BLaER1 treated with 17β-estradiol and CSF1 and Interleukin-3, amounts not matched to agents 10 nM and 100 nM (cell line): ENCODE measurements around the gene YIF1A.
A peak's percentile ranks its signal among the peaks of the same experiment; 100 is the strongest.

Experiments
- H3K27ac ChIP-seq, 11 experiments: shearing (Covaris generic); formaldehyde crosslinking; 2 replicates each; pipeline ENCODE4 v1.8.1; 2022
- H3K27me3 ChIP-seq, 11 experiments: shearing (Covaris generic); formaldehyde crosslinking; 2 replicates each; pipeline ENCODE4 v1.8.1; 2022
- H3K36me3 ChIP-seq, 11 experiments: shearing (Covaris generic); formaldehyde crosslinking; 2 replicates each; pipeline ENCODE4 v1.8.1; 2022
- H3K4me1 ChIP-seq, 10 experiments: shearing (Covaris generic); formaldehyde crosslinking; 2 replicates each; pipeline ENCODE4 v1.8.1; 2022
- H3K4me2 ChIP-seq, 11 experiments: shearing (Covaris generic); formaldehyde crosslinking; 2 replicates each; pipeline ENCODE4 v1.8.1; 2022
- H3K4me3 ChIP-seq, 10 experiments: shearing (Covaris generic); formaldehyde crosslinking; 2 replicates each; pipeline ENCODE4 v1.8.1; 2022
- H3K9ac ChIP-seq, 11 experiments: shearing (Covaris generic); formaldehyde crosslinking; 2 replicates each; pipeline ENCODE4 v1.8.1; 2022
- H3K9me3 ChIP-seq, 11 experiments: shearing (Covaris generic); formaldehyde crosslinking; replicated peaks in 1 of 11; 2 replicates each; pipeline ENCODE4 v1.8.1; 2022
- H4K20me1 ChIP-seq, 11 experiments: shearing (Covaris generic); formaldehyde crosslinking; 2 replicates each; pipeline ENCODE4 v1.8.1; 2022
- Cebpa-rat ChIP-seq, 11 experiments: shearing (Covaris generic); IDR thresholded peaks; 2 replicates each; pipeline ENCODE4 v1.8.1; 2022

Gene YIF1A

DNA sequence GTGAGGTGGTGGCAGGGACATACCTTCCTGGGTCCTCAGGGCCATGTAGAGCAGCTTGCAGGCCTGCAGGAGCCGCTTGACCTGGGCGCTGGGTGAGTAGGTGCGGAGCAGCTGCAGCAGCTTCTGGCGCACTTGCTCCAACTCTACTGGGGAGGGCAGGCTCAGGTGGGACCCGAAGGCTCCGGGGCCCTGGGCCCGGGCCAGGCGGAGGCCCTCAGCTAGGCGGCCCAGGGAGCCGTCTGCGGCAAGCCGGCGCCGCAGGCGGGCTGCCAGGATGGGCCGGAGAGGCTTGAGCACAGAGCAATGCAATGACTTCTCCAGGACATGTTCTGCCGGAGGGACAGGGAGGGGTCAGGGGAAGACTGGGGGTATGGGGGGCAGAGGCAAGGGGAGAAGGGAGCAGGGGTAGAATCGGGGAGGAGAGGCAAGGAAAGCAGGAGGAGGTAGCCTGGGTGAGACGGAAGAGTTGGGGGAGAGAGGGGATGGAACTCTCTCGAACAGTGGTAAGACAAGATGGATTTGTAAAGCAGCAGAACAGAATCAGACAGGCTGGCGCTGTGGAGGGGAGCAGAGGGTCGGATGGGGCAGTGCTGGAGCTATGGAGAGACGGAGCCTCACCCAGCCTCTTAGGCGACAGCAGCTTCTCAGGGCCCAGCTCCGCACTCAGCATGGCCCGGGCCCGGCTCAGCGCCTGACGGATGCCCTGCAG, 45.1 kb upstream of the YIF1A start:
- Histone ChIP-seq H3K36me3 (peaks cover 14 to 49% (median 21%) of the 10 kb centered on the region in 11 experiments), H3K27ac (peak overlapping the region in 7 of 11 experiments; percentile 60 to 83 (median 74); a peak in 12 of 22 replicates), H3K9ac (peak overlapping the region; percentile 60 to 85 (median 75); a peak in 20 of 22 replicates), H3K4me1 (peaks cover 46 to 97% (median 77%) of the 10 kb centered on the region in 10 experiments), H3K4me3 (peak overlapping the region in 9 of 10 experiments; percentile 8 to 85 (median 66); a peak in 14 of 20 replicates), H3K9me3 (no peaks in the 10 kb centered on the region), H3K27me3 (peaks cover 0 to 8% (median 0%) of the 10 kb centered on the region in 11 experiments; a peak in 3 of 22 replicates), H3K4me2 (peak overlapping the region; percentile 94 to 100 (median 98)), H4K20me1 (peaks cover 0 to 67% (median 24%) of the 10 kb centered on the region in 11 experiments; a peak in 18 of 22 replicates)
- TF ChIP-seq Cebpa-rat (IDR thresholded peaks at IDR 0.05) = no peak

DNA sequence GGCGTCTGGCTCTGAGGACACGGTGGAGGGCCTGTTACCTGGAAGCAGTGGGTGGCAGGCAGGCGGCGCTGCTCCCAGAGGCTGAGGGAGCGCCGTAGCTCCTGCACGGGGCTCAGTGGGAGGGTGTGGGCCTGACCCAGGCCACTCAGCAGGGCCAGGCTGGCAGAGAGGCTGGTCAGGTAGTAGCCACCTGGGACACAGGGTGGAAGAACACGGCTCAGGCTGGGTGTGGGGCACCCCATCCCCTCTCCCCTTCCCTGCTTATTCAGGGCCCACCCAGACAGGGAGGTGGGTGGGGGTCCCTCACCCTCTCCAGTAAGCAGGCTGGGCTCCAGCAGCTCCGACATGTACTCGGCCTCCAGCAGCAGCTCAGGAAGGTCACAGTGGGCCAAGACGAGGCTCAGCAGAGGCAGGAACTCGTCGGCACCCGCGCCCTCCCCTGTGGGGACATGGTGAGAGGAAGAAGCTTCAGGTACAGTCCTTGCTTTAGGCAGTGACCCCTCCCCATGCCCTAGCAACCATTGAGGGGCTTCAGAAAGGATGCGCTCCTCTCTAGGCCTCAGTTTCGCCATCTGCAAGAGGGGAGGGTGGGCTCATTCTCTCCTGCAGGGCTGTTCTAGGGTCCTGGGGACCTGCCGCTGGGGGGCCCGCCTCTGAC, 44.4 kb upstream of the YIF1A start:
- Histone ChIP-seq H3K4me2 (peak overlapping the region in 10 of 11 experiments; percentile 94 to 100 (median 98); a peak in 15 of 22 replicates), H3K4me1 (peaks cover 51 to 97% (median 77%) of the 10 kb centered on the region in 10 experiments), H3K27ac (no peak overlapping the region; a peak in 1 of 22 replicates), H4K20me1 (peaks cover 0 to 60% (median 19%) of the 10 kb centered on the region in 11 experiments; a peak in 16 of 22 replicates), H3K27me3 (peaks cover 0 to 8% (median 0%) of the 10 kb centered on the region in 11 experiments; a peak in 3 of 22 replicates), H3K4me3 (no peak overlapping the region), H3K36me3 (peaks cover 7 to 42% (median 14%) of the 10 kb centered on the region in 11 experiments; a peak in 21 of 22 replicates), H3K9me3 (no peaks in the 10 kb centered on the region), H3K9ac (peak overlapping the region in 2 of 11 experiments; percentile 48 to 49; a peak in 4 of 22 replicates)
- no peak for TF ChIP-seq Cebpa-rat (IDR thresholded peaks at IDR 0.05)

DNA sequence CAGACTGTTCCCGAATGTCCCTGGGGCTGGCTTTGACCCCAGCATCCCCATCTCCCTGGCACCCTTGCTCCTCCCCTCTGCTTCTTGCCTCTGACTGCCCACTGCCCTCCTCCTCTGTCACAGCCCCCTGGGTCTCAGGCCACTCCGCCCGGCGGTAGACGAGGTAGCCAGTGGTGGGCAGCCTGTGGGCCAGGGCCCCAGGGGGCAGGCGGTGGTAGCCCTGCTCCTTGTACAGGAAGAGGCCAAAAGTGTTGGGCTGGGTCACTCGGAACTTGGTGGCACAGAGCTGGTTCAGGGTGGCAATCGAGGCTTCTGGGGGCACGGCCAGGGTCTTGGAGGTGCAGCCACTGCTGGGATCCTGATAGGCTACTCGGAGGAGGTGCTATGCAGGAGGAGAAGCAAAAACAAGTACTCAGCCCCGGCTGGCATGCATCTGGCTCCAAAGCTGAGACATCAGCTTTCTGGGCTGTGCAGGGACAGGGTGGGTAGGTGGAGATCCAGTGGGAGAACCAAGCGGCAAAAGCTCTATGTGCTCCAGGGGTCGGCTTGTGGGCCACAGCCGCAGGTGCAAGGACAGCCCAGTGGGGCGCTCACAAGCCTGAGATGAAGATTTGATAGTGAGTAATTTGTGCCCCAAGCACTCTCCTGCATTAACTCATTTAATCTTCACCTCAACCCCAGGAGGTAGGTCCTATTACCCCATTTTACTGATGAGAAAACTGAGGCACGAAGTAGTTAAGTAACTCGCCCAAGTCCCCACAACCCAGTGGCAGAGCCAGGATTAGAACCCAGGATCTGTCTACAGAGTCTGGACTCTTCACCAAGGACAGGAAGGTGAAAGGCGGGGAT, 43.7 kb upstream of the YIF1A start:
- no peak overlapping the region for H3K4me3 ChIP-seq
- TF ChIP-seq Cebpa-rat (IDR thresholded peaks at IDR 0.05) = no peak
- H3K36me3 ChIP-seq = peaks cover 4 to 35% (median 8%) of the 10 kb centered on the region in 11 experiments; a peak in 18 of 22 replicates
- peaks cover 0 to 53% (median 14%) of the 10 kb centered on the region in 11 experiments; a peak in 16 of 22 replicates for H4K20me1 ChIP-seq
- H3K9me3 ChIP-seq = no peaks in the 10 kb centered on the region
- peak overlapping the region in 1 of 11 experiments; percentile 31; a peak in 1 of 22 replicates for H3K27ac ChIP-seq
- H3K4me2 ChIP-seq = peak overlapping the region in 2 of 11 experiments; percentile 3 to 98; a peak in 2 of 22 replicates
- H3K9ac ChIP-seq = peak overlapping the region in 3 of 11 experiments; percentile 8 to 33 (median 13); a peak in 1 of 22 replicates
- H3K4me1 ChIP-seq = peaks cover 51 to 97% (median 77%) of the 10 kb centered on the region in 10 experiments
- H3K27me3 ChIP-seq = peaks cover 0 to 8% (median 0%) of the 10 kb centered on the region in 11 experiments; a peak in 3 of 22 replicates

DNA sequence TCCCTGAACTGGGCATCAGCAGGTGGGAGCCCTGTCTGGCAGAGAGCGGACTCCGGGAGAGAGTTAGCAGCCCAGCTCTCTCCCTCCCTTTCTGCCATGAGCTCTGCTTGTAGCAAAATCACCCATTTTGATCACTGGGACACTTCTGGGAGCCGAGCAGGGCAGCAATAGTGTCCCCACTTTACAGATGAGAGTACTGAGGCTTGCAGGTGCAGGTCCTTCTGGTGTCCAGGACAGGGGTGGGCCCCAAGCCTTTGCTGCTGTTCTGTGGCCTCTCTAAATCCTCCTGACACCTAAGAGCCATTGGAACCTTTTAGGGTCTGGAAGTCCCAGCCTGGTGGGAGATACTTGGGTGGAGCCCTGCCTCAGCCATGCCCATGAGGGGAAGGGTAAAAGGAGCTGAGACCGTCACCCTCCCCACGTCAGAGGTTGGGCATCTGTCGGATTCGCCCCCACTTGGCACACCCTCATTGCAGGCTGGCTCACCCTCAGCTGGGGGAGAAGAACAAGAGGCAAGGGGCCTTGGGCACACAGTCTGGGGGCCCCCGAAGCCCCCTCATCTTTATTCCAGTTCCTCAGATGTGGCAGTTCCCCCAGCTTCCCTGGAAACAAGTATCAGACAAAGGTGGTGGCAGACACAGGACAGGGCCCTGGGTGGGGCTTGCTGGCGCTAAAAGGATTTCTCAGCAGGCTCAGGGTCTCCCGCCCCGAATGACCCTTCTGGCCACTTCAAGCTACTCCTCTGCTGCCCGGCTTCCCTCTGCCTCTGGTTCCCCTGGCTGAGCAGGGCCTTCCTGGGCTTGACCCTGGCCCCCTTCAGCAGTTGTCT, 42.8 kb upstream of the YIF1A start:
- peaks cover 51 to 97% (median 77%) of the 10 kb centered on the region in 10 experiments for H3K4me1 ChIP-seq
- 0 out of 22 replicates have a peak overlapping the region, but pooled peaks of 3 of the 11 experiments have one; percentile 13 to 33 (median 14) for H3K9ac ChIP-seq
- no peak for TF ChIP-seq Cebpa-rat (IDR thresholded peaks at IDR 0.05)
- peaks cover 0 to 29% (median 0%) of the 10 kb centered on the region in 11 experiments; a peak in 9 of 22 replicates for H3K36me3 ChIP-seq
- H3K4me2 ChIP-seq = 0 out of 22 replicates have a peak overlapping the region, but pooled peaks of 3 of the 11 experiments have one; percentile 3 to 74 (median 15)
- no peak overlapping the region for H3K4me3 ChIP-seq
- H4K20me1 ChIP-seq = peaks cover 0 to 44% (median 5%) of the 10 kb centered on the region in 11 experiments; a peak in 15 of 22 replicates
- peaks cover 0 to 8% (median 0%) of the 10 kb centered on the region in 11 experiments; a peak in 3 of 22 replicates for H3K27me3 ChIP-seq
- peak overlapping the region in 1 of 11 experiments; percentile 31; a peak in 1 of 22 replicates for H3K27ac ChIP-seq
- no peaks in the 10 kb centered on the region for H3K9me3 ChIP-seq

DNA sequence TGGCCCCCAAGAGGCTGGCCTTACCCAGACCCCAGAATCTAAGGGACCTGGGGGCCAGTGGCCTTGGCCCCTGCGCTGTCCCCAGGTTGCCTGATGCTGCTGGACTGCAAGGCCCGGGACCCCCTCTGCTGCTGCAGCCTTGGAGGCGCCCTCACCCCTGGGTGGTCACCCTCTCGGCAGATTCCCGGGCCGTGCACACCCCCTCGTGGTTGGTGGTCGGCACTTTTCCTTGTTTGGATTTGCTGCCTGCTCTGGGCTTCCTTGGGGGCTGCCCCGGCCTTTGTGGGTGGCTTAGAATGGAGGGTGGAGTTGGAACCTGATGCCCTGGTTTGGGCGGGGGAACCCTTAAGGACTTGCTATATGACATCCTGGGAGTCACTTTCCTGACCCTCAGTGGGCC, 42.0 kb upstream of the YIF1A start:
- no peak overlapping the region for H3K4me3 ChIP-seq
- peaks cover 52 to 95% (median 76%) of the 10 kb centered on the region in 10 experiments for H3K4me1 ChIP-seq
- TF ChIP-seq Cebpa-rat (IDR thresholded peaks at IDR 0.05) = no peak
- H3K4me2 ChIP-seq = peak overlapping the region in 3 of 11 experiments; percentile 15 to 76 (median 74); a peak in 3 of 22 replicates
- H3K27me3 ChIP-seq = peaks cover 0 to 8% (median 0%) of the 10 kb centered on the region in 11 experiments; a peak in 3 of 22 replicates
- H4K20me1 ChIP-seq = peaks cover 0 to 40% (median 2%) of the 10 kb centered on the region in 11 experiments; a peak in 8 of 22 replicates
- H3K9me3 ChIP-seq = no peaks in the 10 kb centered on the region
- 0 out of 22 replicates have a peak overlapping the region, but pooled peaks of 2 of the 11 experiments have one; percentile 13 to 14 for H3K9ac ChIP-seq
- H3K27ac ChIP-seq = no peak overlapping the region
- H3K36me3 ChIP-seq = peaks cover 0 to 29% (median 0%) of the 10 kb centered on the region in 11 experiments; a peak in 9 of 22 replicates

DNA sequence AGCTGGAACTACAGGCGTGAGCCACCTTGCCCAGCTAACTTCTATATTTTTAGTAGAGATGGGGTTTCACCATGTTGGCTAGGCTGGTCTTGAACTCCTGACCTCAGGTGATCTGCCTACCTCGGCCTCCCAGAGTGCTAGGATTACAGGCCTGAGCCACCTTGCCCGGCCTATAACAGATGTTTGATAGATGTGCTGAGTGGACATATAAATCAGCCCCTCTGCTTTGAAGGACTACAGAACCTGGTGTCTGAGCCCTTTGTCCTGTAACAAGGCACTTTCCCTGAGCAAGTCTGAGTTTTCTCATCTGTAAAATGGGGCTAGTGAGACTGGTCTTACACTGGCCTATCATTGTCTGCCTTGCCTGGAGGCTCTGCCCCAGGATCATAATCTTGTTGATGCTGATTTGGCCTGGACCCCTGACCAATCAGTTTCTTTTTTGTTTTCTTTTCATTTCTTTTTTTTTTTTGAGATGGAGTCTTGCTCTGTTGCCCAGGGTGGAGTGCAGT, 40.3 kb upstream of the YIF1A start:
- H3K27me3 ChIP-seq = no peaks in the 10 kb centered on the region; a peak in 2 of 22 replicates
- H3K4me3 ChIP-seq = no peak overlapping the region
- H3K4me2 ChIP-seq = peak overlapping the region; percentile 74 to 98 (median 92); a peak in 21 of 22 replicates
- no peak for TF ChIP-seq Cebpa-rat (IDR thresholded peaks at IDR 0.05)
- H3K27ac ChIP-seq = peak overlapping the region in 9 of 11 experiments; percentile 19 to 100 (median 95); a peak in 14 of 22 replicates
- peak overlapping the region in 6 of 11 experiments; percentile 44 to 93 (median 86); a peak in 9 of 22 replicates for H3K9ac ChIP-seq
- H3K4me1 ChIP-seq = peaks cover 52 to 95% (median 76%) of the 10 kb centered on the region in 10 experiments
- peaks cover 0 to 25% (median 0%) of the 10 kb centered on the region in 11 experiments; a peak in 3 of 22 replicates for H4K20me1 ChIP-seq
- H3K9me3 ChIP-seq = no peaks in the 10 kb centered on the region
- peaks cover 0 to 29% (median 0%) of the 10 kb centered on the region in 11 experiments; a peak in 9 of 22 replicates for H3K36me3 ChIP-seq
